HG03558 (cell line): Measurements from ENCODE around the gene SUN1.
"Not testable (repeated sequence)": the region's sequence is repeated elsewhere in the genome, so short reads cannot be mapped to it uniquely, and the experiment has no call there.

ENCODE experiments used
- ATAC-seq: cut with Tn5 transposase; IDR thresholded peaks from one replicate; pipeline ENCODE4 v1.9.1; 2021; ENCODE audit warnings: moderate number of reproducible peaks; ENCODE audit not compliant: unreplicated experiment; ENCODE audit errors: extremely low read depth

Gene SUN1

GRCh38 chr7:900331-901040 is 68.2 kb downstream of the SUN1 start:
- no peak for ATAC-seq

GRCh38 chr7:901041-901387 is 68.7 kb downstream of the SUN1 start:
- no peak for ATAC-seq

GRCh38 chr7:901388-902154 is 69.3 kb downstream of the SUN1 start:
- ATAC-seq: no peak

- ATAC-seq: no peak
Measured at GRCh38 chr7:902996-903395, 70.7 kb downstream of the SUN1 start.

- no peak for ATAC-seq
Measured at GRCh38 chr7:903921-904755, 71.9 kb downstream of the SUN1 start.

GRCh38 chr7:904847-905246 is 72.6 kb downstream of the SUN1 start:
- ATAC-seq: no peak

GRCh38 chr7:906776-907157 is 74.5 kb downstream of the SUN1 start:
- no peak for ATAC-seq

GRCh38 chr7:907158-907980 is 75.1 kb downstream of the SUN1 start:
- no peak for ATAC-seq

- no peak for ATAC-seq
Measured at GRCh38 chr7:908159-908581, 75.9 kb downstream of the SUN1 start.

- ATAC-seq: not testable (repeated sequence)
Measured at GRCh38 chr7:908591-909357, 76.5 kb downstream of the SUN1 start.

GRCh38 chr7:909358-910329 is 77.4 kb downstream of the SUN1 start:
- no peak for ATAC-seq

GRCh38 chr7:910441-910861 is 78.2 kb downstream of the SUN1 start:
- no peak for ATAC-seq

- no peak for ATAC-seq
Measured at GRCh38 chr7:910931-911431, 78.7 kb downstream of the SUN1 start.

- no peak for ATAC-seq
Measured at GRCh38 chr7:911791-912480, 79.7 kb downstream of the SUN1 start.

- ATAC-seq: no peak
Measured at GRCh38 chr7:913736-914520, 81.7 kb downstream of the SUN1 start.

GRCh38 chr7:914521-915194 is 82.4 kb downstream of the SUN1 start:
- ATAC-seq: no peak
